Measurements from ENCODE around the gene NDUFB5.

DNA sequence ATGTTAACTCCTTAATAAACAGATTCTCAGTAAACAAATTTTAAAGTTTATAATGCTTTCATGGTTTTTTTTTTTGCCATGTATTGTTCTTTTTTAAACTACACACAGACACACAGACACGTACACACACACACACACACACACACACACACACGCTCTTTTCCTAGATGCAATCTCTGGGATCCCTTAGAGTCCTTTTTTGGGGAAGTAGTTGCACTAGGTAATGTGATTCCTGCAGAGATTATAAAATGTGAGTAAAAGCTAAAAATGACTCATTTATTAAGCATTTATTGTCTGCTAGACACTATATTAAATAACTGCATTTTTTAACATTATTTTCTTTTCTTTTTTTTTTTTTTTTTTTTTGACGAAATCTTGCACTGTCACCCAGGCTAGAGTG lies 19.9 kb downstream of the NDUFB5 start:
- TF ChIP-seq, protein P1, sequence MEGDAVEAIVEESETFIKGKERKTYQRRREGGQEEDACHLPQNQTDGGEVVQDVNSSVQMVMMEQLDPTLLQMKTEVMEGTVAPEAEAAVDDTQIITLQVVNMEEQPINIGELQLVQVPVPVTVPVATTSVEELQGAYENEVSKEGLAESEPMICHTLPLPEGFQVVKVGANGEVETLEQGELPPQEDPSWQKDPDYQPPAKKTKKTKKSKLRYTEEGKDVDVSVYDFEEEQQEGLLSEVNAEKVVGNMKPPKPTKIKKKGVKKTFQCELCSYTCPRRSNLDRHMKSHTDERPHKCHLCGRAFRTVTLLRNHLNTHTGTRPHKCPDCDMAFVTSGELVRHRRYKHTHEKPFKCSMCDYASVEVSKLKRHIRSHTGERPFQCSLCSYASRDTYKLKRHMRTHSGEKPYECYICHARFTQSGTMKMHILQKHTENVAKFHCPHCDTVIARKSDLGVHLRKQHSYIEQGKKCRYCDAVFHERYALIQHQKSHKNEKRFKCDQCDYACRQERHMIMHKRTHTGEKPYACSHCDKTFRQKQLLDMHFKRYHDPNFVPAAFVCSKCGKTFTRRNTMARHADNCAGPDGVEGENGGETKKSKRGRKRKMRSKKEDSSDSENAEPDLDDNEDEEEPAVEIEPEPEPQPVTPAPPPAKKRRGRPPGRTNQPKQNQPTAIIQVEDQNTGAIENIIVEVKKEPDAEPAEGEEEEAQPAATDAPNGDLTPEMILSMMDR (optimal IDR thresholded peaks at IDR 0.05 in 1 of 3, IDR thresholded peaks at IDR 0.05 in 1 of 3, conservative IDR thresholded peaks at IDR 0.05 in 1 of 3; ENCODE audit: extremely low read depth in 1 of 3, insufficient read depth in 2 of 3, low read length in 3 of 3), result no peak
- no peak for TF ChIP-seq EZH2 (IDR thresholded peaks at IDR 0.05; ENCODE audit: low read length)

Measured in keratinocyte (primary cell).